Adrenal gland (tissue), 5 donors: ENCODE data around the gene STARD8.

Source experiments
- POLR2A ChIP-seq, 2 donors: fragments of 450-650 bp; IDR thresholded peaks; one replicate each; pipeline ENCODE4 v1.6.1; 2017; ENCODE audit warnings: antibody characterized with exemption in 2 of 2, mild to moderate bottlenecking in 2 of 2, moderate library complexity in 1 of 2
- TF ChIP-seq, protein P1 (sequence below), 6 experiments: fragments of 450-650 bp in 4 of 6; fragments of 200-600 bp in 2 of 6; sonication (generic) in 1 of 6; IDR thresholded peaks; 1 replicate in 5 of 6; 2 replicates in 1 of 6; pipeline versions ENCODE4 v1.5.1 to v1.8.0; 2016 to 2021; ENCODE audit warnings: antibody characterized with exemption in 6 of 6, mild to moderate bottlenecking in 2 of 6, moderate library complexity in 1 of 6
- donor health status: DM: no; HTN: no; CAD: no.

DNA sequence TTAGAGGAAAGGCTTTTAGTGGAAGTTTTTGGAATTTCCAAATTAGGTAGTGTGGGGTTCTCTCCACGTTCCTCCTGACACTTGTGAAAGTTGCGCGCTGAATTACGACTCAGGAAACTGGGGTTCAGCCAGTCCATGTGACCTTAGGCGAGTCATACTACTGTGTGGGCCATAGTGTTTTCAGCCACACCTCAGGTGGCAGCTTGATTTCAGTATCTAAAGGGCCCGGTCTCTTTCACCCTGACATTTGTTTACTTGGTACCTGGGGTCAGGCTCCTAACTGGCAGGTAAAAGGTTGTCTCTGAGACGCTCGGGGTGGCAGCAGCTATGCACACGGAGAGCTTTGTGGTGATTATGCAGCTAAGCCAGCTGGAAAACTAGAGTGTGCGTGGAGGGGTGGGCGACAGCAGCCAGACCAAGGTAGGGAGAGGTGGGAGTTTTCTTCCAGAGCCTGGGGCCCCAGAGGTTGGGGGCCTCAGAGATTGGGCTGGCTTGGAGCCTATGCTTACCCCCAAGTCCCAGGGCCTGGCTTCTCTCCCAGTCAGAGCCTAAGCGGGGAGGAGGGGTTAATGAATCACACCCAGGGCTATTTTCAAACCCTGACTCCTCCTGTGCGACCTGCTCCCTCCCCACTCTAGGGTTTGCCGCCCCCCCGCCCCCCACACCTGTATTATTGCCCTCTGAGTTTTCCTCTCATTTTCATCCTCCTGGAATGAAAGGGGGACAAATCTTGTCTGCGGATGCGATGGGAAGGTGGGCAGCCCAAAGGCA, 47.2 kb downstream of the STARD8 start:
- TF ChIP-seq, protein P1, sequence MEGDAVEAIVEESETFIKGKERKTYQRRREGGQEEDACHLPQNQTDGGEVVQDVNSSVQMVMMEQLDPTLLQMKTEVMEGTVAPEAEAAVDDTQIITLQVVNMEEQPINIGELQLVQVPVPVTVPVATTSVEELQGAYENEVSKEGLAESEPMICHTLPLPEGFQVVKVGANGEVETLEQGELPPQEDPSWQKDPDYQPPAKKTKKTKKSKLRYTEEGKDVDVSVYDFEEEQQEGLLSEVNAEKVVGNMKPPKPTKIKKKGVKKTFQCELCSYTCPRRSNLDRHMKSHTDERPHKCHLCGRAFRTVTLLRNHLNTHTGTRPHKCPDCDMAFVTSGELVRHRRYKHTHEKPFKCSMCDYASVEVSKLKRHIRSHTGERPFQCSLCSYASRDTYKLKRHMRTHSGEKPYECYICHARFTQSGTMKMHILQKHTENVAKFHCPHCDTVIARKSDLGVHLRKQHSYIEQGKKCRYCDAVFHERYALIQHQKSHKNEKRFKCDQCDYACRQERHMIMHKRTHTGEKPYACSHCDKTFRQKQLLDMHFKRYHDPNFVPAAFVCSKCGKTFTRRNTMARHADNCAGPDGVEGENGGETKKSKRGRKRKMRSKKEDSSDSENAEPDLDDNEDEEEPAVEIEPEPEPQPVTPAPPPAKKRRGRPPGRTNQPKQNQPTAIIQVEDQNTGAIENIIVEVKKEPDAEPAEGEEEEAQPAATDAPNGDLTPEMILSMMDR (IDR thresholded peaks at IDR 0.05): no peak
- no peak for TF ChIP-seq POLR2A (IDR thresholded peaks at IDR 0.05)
